GM10266 (cell line): ENCODE measurements around the gene VMP1.
"Not testable (repeated sequence)": the region's sequence is repeated elsewhere in the genome, so short reads cannot be mapped to it uniquely, and the experiment has no call there.

ENCODE experiments used
- DNase-seq: peaks from one replicate; pipeline ENCODE4 v3.0.0; 2012; ENCODE audit errors: extremely low spot score
- CTCF ChIP-seq: IDR thresholded peaks from 2 replicates; pipeline ENCODE4 v1.5.1; 2012; ENCODE audit warnings: mild to moderate bottlenecking, low read depth; ENCODE audit not compliant: control insufficient read depth, insufficient read depth; ENCODE audit errors: missing control alignments

The VMP1 gene

DNA sequence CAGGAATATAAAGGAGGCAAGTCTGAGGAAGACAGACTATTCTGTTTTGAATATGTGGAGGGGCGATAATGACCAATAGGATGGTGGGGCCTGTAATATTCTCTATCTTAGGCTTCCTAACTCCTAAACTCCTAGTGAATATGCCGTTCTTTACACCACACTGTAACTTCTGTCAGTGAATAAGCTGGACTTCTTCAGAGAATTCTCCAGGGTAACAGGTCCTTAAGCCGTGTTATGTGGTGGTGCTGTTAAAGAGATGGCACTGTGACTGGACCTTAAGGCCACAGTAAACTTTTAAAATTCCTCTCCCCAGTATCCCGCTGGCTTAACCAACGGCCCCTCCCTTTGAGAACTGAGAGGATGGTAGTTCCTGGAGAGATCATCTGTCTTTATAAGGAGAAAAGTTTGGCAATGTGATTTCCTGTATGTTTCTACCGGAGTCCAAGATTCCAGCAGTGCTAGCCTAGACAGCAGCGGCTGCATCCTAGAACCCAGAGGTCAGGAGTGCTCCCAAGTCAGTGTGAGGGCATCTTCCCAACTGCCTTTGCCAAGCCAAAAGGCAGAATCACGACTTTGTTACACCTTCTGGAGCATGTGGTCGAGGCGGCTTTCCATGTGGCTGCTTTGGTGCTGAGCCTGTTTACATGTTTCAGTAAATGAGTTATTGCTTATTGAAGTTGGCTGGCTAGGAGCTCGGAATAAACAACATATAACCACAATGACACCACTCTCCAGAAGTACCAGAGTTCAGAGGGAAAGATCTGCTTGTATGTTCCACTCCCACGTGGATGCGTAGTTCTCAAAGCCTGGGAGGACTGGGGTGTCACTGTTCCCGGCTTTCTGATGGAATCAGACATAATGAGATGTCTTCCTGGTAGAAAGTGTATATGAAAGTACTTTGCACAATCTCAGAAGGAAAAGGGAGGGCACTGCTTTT lies 144.3 kb downstream of the VMP1 start:
- DNase-seq: no peak
- no peak for TF ChIP-seq CTCF

GRCh38 chr17:59852847-59853167 lies 145.4 kb downstream of the VMP1 start:
- DNase-seq: not testable (repeated sequence)

GRCh38 chr17:59853168-59853918 lies 145.9 kb downstream of the VMP1 start:
- peak; percentile 28 for TF ChIP-seq CTCF
- DNase-seq: no peak

DNA sequence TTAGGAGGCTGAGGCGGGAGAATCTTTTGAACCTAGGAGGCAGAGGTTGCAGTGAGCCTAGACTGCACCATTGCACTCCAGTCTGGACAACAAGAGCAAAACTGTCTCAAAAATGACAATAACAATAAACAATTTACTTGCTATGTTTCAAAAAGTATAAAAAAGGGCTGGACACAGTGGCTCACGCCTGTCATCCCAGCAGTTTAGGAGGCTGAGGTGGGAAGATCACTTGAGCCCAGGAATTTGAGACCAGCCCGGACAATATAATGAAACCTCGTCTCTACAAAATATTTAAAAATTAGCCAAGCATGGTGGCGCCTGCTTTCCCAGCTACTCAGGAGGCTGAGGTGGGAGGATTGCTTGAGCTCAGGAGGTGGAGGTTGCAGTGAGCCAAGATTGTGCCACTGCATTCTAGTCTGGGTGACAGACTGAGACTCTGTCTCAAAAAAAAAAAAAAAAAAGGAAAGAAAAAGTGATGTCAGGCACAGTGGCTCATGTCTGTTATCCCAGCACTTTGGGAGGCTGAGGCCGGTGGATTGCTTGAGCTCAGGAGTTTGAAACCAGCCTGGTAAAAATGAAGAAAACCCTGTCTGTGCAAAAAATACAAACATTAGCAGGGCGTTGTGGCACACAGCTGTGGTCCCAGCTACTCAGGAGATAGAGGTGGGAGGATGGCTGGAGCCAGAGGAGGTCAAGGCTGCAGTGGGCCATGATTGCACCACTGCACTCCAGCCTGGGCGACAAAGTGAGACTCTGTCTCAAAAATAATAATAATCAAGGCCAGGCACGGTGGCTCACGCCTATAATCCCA lies 146.7 kb downstream of the VMP1 start:
- DNase-seq: not testable (repeated sequence)

DNA sequence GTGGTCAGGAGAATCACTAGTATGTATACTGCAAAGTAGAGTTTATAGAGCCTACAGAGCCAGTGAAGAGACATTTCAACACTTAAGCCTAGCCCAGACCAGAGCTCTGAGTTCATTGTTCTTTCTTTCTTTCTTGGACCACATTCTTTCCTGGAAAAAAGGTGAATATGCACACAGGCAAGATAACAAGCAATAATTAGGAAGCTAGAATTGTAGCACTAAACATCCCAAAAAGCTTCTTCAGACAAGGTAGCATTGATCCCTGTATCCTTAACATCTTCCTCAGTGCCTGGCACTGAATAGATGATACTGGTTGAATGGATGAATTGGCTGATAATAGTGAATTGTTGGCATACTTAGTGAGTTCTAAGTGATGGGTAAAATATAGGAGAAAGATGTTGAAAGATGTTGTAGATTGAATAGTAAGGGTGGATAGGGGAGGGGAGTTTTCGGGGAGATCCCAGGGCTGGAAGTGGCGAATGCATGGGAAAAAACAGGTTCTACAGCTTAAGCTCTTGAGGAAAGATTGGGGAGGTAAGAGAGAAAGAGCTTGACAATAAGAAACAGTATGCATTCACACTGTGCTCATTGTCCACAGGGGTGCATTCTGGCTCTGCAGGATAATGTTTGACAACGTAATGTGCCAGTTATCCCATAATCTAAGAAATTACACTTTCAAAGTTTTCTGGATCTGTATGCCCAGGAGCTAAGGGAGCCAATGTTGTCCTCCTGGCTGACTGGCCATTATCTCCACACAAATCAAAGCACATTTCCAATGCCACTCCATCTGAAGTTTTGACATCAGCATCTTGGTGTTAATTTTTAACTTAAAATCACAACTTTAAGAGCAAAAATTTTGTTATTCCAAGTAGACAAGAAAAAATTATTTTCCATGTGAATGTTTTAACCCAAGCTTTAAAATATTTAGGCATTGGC lies 149.7 kb downstream of the VMP1 start:
- no peak for DNase-seq
- no peak for TF ChIP-seq CTCF

- TF ChIP-seq CTCF: no peak
- no peak for DNase-seq
Measured at GRCh38 chr17:59858167-59858816, 150.8 kb downstream of the VMP1 start.

GRCh38 chr17:59858932-59859331 lies 151.5 kb downstream of the VMP1 start:
- no peak for DNase-seq
- TF ChIP-seq CTCF: no peak
